ENCODE data around the gene SPEF2. TPM values are rescaled to one million over a fixed set of nuclear protein-coding genes. Genes with fewer than 3 reads are reported as not detected.
"Not testable (repeated sequence)": the region's sequence is repeated elsewhere in the genome, so short reads cannot be mapped to it uniquely, and the experiment has no call there.

Gene SPEF2
- polyA plus RNA-seq, 1 donor from 2014 or later = not detected

- H3K4me3 Mint-ChIP-seq = no peak overlapping the region
- peaks cover 8 to 13% (median 8%) of the 10 kb centered on the region in 3 donors for H3K9me3 Mint-ChIP-seq
- H3K27ac Mint-ChIP-seq = no peak overlapping the region
- H3K36me3 Mint-ChIP-seq = no peaks in the 10 kb centered on the region
- peaks cover 0 to 2% (median 0%) of the 10 kb centered on the region in 3 donors for H3K4me1 Mint-ChIP-seq
- H3K27me3 Mint-ChIP-seq = no peaks in the 10 kb centered on the region
Measured at GRCh38 chr5:35847961-35848360, 230.3 kb downstream of the SPEF2 start.

DNA sequence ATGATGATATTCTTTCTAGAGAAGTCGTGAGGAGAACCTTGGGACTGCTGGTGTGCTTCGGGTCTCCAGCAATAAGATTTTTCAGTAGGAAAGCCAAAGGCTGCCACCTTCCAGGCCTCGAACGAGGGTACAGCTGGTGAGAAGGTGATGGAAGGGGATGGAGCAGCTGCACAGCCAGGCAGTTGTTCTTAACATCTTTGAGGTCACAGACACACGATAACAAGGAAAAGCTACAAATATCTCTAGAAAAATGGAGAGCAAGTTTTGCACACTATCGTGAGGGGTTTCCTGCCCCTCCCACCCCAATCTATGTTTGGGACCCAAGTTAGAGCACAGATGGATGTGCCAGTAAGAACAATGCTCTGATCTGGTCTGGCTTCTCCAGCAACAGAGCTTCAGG is 232.2 kb downstream of the SPEF2 start:
- Mint-ChIP-seq H3K36me3 (no peaks in the 10 kb centered on the region), H3K9me3 (peaks cover 0 to 7% (median 3%) of the 10 kb centered on the region in 3 donors), H3K27ac (no peak overlapping the region), H3K4me1 (peaks cover 0 to 2% (median 2%) of the 10 kb centered on the region in 3 donors), H3K4me3 (no peak overlapping the region), H3K27me3 (peaks cover 4% of the 10 kb centered on the region)

GRCh38 chr5:35850967-35851680 is 233.5 kb downstream of the SPEF2 start:
- Mint-ChIP-seq H3K27ac (no peak overlapping the region), H3K27me3 (peaks cover 4% of the 10 kb centered on the region), H3K9me3 (peaks cover 0 to 3% (median under 1%) of the 10 kb centered on the region in 3 donors), H3K36me3 (no peaks in the 10 kb centered on the region), H3K4me3 (no peak overlapping the region), H3K4me1 (peaks cover 0 to 2% (median 2%) of the 10 kb centered on the region in 3 donors)

GRCh38 chr5:35852084-35852734 is 234.5 kb downstream of the SPEF2 start:
- H3K27me3 Mint-ChIP-seq = peaks cover 4% of the 10 kb centered on the region
- no peak overlapping the region for H3K27ac Mint-ChIP-seq
- H3K36me3 Mint-ChIP-seq = no peaks in the 10 kb centered on the region
- peaks cover 0 to 2% (median 2%) of the 10 kb centered on the region in 3 donors for H3K4me1 Mint-ChIP-seq
- H3K9me3 Mint-ChIP-seq = peaks cover 0 to 3% (median 0%) of the 10 kb centered on the region in 3 donors
- no peak overlapping the region for H3K4me3 Mint-ChIP-seq

- Mint-ChIP-seq H3K27me3 (peaks cover 4% of the 10 kb centered on the region), H3K4me1 (peaks cover 0 to 2% (median under 1%) of the 10 kb centered on the region in 3 donors), H3K36me3 (no peaks in the 10 kb centered on the region), H3K27ac (no peak overlapping the region), H3K9me3 (no peaks in the 10 kb centered on the region), H3K4me3 (no peak overlapping the region)
Measured at GRCh38 chr5:35852773-35853172, 235.1 kb downstream of the SPEF2 start.

- H3K9me3 Mint-ChIP-seq = no peaks in the 10 kb centered on the region
- H3K27me3 Mint-ChIP-seq = peaks cover 4% of the 10 kb centered on the region
- no peaks in the 10 kb centered on the region for H3K36me3 Mint-ChIP-seq
- peaks cover 0 to 2% (median 0%) of the 10 kb centered on the region in 3 donors for H3K4me1 Mint-ChIP-seq
- peak overlapping the region in 2 of 3 donors; percentile 93 to 98 for H3K27ac Mint-ChIP-seq
- H3K4me3 Mint-ChIP-seq = peak overlapping the region in 1 of 4 donors; percentile 43
Measured at GRCh38 chr5:35853631-35854030, 236.0 kb downstream of the SPEF2 start.

DNA sequence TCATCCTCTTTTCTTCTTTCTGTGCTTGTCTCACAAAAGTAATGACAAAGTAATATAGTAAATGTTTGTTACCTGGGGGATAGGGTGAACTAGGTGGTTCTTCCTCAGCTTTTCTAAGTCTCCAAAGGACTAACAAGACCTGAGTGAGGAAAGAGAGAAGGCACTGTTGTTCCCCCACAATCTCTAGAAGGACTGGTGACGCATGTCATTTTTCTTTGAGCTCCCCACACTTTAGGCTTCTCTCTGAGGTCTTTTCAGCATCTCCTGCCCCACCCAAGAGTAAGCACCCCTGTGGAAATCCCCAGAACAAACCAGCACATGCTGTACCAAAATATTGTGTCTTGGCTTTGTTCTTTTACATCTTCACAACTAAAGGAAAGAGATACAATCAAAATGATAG is 236.6 kb downstream of the SPEF2 start:
- Mint-ChIP-seq H3K36me3 (no peaks in the 10 kb centered on the region), H3K27me3 (peaks cover 4% of the 10 kb centered on the region), H3K4me3 (peak overlapping the region in 2 of 4 donors; percentile 14 to 57), H3K27ac (peak overlapping the region in 2 of 3 donors; percentile 93 to 98), H3K9me3 (no peaks in the 10 kb centered on the region), H3K4me1 (peaks cover 0 to 2% (median 0%) of the 10 kb centered on the region in 3 donors)

DNA sequence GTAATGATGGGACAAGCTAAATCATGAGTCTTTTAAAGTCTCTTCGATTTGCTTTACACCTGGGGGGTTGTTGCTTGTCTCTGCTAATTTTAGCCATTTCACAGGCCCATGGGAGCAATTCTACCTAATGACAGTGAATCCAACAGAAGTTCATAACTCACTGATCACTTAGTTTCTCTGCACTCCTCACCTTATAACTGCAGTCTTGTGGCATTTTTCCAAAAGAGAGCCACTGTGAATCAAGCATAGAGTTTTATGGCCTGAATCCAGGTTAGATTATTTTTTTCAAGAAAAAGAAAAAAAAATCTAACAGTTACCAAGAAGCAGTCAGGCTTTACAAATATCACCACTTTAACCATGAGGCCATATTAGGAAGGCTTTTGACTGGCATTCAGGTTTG is 237.5 kb downstream of the SPEF2 start:
- H3K4me1 Mint-ChIP-seq = peaks cover 0 to 2% (median 0%) of the 10 kb centered on the region in 3 donors
- H3K36me3 Mint-ChIP-seq = no peaks in the 10 kb centered on the region
- H3K27me3 Mint-ChIP-seq = peaks cover 4% of the 10 kb centered on the region
- H3K27ac Mint-ChIP-seq = no peak overlapping the region
- peaks cover 0 to 2% (median 0%) of the 10 kb centered on the region in 3 donors for H3K9me3 Mint-ChIP-seq
- no peak overlapping the region for H3K4me3 Mint-ChIP-seq

DNA sequence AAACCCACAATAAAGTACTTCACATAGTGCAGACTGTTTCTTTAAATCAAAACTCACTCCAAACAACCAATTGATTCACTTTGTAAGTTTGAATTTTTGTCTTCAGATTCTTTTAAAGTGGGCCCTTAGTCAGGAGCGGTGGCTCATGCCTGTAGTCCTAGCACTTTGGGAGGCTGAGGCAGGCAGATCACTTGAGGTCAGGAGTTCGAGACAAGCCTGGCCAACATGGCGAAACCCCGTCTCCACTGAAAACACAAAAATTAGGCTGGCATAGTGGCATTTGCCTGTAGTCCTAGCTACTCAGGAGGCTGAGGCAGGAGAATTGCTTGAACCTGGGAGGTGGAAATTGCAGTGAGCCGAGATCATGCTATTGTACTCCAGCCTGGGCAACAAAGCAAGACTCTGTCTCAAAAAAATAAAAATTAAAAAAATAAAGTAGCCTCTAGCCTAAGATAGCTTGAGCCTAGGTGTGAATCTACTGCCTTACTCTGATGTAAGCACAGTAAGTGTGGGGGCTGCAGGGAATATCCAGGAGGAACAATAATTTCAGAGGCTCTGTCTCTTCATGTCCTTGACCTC is 238.6 kb downstream of the SPEF2 start:
- H3K27ac Mint-ChIP-seq, H3K36me3 Mint-ChIP-seq, H3K27me3 Mint-ChIP-seq, H3K9me3 Mint-ChIP-seq, H3K4me1 Mint-ChIP-seq: not testable (repeated sequence)
- peak overlapping the region in 1 of 4 donors; percentile 56 for H3K4me3 Mint-ChIP-seq

DNA sequence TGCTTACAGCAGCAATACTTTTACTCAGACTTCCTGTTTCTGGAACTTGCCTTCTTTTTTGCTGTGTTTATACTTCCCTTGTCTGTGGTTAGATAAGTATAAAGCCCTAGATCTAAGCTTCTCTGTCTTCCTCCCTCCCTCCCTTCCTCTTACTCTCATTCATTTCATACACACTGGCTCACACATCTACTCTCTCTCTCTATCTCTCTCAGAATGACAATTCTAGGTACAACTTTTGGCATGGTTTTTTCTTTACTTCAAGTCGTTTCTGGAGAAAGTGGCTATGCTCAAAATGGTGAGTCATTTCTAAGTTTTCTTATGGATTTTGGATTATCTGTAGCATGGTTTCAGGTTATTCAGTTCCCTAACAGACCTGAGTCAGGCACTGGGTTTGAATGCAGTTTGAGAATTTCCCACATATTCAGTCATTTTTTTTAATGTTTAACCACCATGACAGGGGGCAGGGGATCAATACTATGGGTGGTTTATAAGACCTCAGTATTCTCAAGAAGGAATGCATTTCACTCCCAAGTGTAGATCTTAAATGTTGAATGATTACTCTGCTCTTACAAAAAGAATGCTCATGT is 239.2 kb downstream of the SPEF2 start, which contains the start of gene IL7R:
Gene IL7R, plus strand, starts transcription at position 127 of the 587 bp plus-strand sequence. Its CDS starts 87 bp downstream, at position 214.
- Mint-ChIP-seq H3K4me1 (peaks cover 0 to 2% (median 0%) of the 10 kb centered on the region in 3 donors), H3K9me3 (peaks cover 0 to 2% (median 0%) of the 10 kb centered on the region in 3 donors), H3K27ac (peak within 1 kb of the TSS in 1 of 3 donors; percentile 72)

DNA sequence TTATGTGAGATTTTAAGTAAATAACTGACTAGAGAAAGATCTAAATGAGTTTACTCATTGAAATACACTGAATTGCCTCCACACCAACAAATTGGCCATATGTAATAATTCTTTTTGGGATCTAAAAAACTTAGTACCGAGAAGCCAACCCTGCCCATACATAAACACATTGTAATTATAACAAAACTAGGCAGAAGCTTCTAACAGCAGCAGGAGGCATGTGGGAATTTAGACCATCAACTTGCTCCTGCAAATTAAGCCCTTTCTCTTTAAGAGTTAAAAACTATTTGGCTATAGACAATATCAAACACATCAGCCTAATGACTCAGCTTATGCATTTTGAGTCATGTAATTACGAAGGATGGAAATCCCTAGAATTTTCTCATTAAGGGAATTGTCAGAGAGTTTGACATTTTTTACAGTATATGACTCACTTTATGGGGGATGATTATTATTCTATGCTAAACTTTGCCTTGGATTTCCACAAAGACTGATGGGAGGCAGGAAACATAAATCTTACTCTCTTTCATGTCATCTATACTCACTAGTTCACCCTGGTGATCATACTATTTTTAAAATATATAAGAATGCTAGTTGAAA is 240.0 kb downstream of the SPEF2 start:
- H3K36me3 Mint-ChIP-seq = no peaks in the 10 kb centered on the region
- H3K4me1 Mint-ChIP-seq = peaks cover 0 to 2% (median 0%) of the 10 kb centered on the region in 3 donors
- H3K4me3 Mint-ChIP-seq = peak overlapping the region in 2 of 4 donors; percentile 35 to 56
- peaks cover 4% of the 10 kb centered on the region for H3K27me3 Mint-ChIP-seq
- H3K27ac Mint-ChIP-seq = no peak overlapping the region
- H3K9me3 Mint-ChIP-seq = peaks cover 0 to 2% (median 0%) of the 10 kb centered on the region in 3 donors

More for the DNA sequence above, 239.2 kb downstream of the SPEF2 start, which contains the start of gene IL7R:
- H3K36me3 Mint-ChIP-seq = no peaks in the 10 kb centered on the region
- peaks cover 4% of the 10 kb centered on the region for H3K27me3 Mint-ChIP-seq
- H3K4me3 Mint-ChIP-seq = peak within 1 kb of the TSS in 2 of 4 donors; percentile 35 to 56

- H3K27me3 Mint-ChIP-seq = peaks cover 3% of the 10 kb centered on the region
- peak overlapping the region in 1 of 3 donors; percentile 36 for H3K27ac Mint-ChIP-seq
- no peaks in the 10 kb centered on the region for H3K36me3 Mint-ChIP-seq
- H3K4me3 Mint-ChIP-seq = peak overlapping the region; percentile 15 to 80 (median 45)
- no peaks in the 10 kb centered on the region for H3K4me1 Mint-ChIP-seq
- H3K9me3 Mint-ChIP-seq = peaks cover 0 to 5% (median 0%) of the 10 kb centered on the region in 3 donors
Measured at GRCh38 chr5:35859101-35859661, 241.5 kb downstream of the SPEF2 start.

GRCh38 chr5:35860686-35861085 is 243.0 kb downstream of the SPEF2 start:
- no peak overlapping the region for H3K27ac Mint-ChIP-seq
- H3K36me3 Mint-ChIP-seq = peaks cover 2% of the 10 kb centered on the region
- no peaks in the 10 kb centered on the region for H3K27me3 Mint-ChIP-seq
- no peaks in the 10 kb centered on the region for H3K4me1 Mint-ChIP-seq
- peaks cover 0 to 5% (median 0%) of the 10 kb centered on the region in 3 donors for H3K9me3 Mint-ChIP-seq
- H3K4me3 Mint-ChIP-seq = peak overlapping the region in 2 of 4 donors; percentile 25 to 68

DNA sequence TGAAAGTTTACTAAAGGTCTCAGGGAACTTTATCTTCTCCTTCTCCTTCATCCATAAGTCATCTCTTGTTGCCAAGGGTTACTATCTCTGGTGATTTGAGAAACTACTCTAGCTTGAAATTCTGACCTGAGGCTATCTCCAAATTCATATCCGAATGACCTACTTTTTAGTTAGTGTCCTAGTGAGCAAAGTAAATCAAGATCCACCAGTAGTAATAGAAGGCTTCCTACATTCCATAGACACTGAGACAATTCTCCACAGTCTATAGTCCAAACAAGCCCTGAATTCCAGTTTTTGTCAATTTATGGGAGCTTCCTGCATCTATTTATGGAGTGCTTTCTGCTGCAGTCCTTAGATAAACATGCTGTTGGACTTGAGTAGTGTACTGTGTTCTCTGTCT is 244.1 kb downstream of the SPEF2 start:
- Mint-ChIP-seq H3K4me3 (peak overlapping the region in 1 of 4 donors; percentile 23), H3K36me3 (peaks cover 2% of the 10 kb centered on the region), H3K27ac (peak overlapping the region in 1 of 3 donors; percentile 10), H3K27me3 (no peaks in the 10 kb centered on the region), H3K9me3 (peaks cover 0 to 5% (median 2%) of the 10 kb centered on the region in 3 donors), H3K4me1 (no peaks in the 10 kb centered on the region)
